B cell (primary cell): ENCODE measurements around the gene MOV10L1.

ENCODE experiments used
- CTCF ChIP-seq: fragments of 200-600 bp; IDR thresholded peaks from one replicate; pipeline ENCODE4 v1.8.0; 2022; ENCODE audit warnings: antibody characterized with exemption, mild to moderate bottlenecking
- EZH2 ChIP-seq: IDR thresholded peaks from 2 replicates; pipeline ENCODE4 v1.6.1; 2012; ENCODE audit warnings: borderline replicate concordance, low read depth, mild to moderate bottlenecking, moderate library complexity, low read length; ENCODE audit not compliant: insufficient read depth, poor library complexity, severe bottlenecking

DNA sequence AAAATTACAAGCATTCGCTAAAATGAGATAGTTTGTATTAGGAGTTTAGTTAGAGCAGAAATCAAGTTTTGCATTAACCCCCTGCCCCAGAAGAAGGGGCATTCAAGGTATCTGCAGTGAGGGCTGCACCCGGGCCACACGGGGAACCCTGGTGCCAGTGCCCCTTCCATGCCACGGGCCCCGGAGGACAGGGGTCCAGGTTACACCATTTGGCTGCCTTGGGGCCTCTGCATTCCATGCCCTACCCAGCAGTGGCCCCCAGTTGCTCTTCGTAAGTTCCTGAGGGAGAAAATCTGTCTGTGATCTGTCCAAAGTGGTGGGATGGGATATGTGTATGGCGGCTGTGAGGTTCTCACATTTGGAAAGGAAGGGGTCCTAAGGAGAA is 63.9 kb downstream of the MOV10L1 start:
- TF ChIP-seq CTCF (no peak), EZH2 (no peak)
